SU-DHL-6 (cell line): ENCODE results near the gene ZNF70.

ENCODE experiments used
- EZH2phosphoT487 ChIP-seq: fragments of 200-600 bp; sonication (generic), shearing (Covaris generic); conservative IDR thresholded peaks from 2 replicates; pipeline ENCODE4 v1.6.1; 2018; ENCODE audit warnings: mild to moderate bottlenecking, antibody characterized with exemption, low read length, moderate library complexity, mixed read lengths
- TF ChIP-seq, protein P1 (sequence below): fragments of 200-600 bp; sonication (generic); IDR thresholded peaks from one replicate; pipeline ENCODE4 v1.5.1; 2017; ENCODE audit warnings: antibody characterized with exemption, mild to moderate bottlenecking, low read length, moderate library complexity; ENCODE audit not compliant: insufficient read depth, poor library complexity, severe bottlenecking

DNA sequence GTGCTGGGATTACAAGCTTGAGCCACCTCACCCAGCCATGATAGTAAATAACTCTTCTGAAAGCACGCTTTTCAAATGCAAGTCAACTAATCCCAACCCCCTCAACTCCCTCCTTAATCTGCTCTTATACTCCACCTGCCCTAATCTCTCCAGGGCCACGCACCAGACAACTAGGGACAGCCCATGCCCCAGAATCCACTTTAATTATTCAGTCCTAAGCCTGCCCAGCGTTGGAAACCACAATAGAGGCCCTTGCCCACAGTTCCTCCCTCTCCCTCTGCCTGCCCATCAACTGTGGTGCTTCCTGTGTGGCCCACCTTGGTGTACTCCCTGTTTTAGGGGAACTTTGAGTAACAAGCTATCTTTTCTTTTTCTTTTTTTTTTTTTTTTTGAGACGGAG lies 6.0 kb upstream of the ZNF70 start:
- no peak for TF ChIP-seq EZH2phosphoT487
- TF ChIP-seq, protein P1, sequence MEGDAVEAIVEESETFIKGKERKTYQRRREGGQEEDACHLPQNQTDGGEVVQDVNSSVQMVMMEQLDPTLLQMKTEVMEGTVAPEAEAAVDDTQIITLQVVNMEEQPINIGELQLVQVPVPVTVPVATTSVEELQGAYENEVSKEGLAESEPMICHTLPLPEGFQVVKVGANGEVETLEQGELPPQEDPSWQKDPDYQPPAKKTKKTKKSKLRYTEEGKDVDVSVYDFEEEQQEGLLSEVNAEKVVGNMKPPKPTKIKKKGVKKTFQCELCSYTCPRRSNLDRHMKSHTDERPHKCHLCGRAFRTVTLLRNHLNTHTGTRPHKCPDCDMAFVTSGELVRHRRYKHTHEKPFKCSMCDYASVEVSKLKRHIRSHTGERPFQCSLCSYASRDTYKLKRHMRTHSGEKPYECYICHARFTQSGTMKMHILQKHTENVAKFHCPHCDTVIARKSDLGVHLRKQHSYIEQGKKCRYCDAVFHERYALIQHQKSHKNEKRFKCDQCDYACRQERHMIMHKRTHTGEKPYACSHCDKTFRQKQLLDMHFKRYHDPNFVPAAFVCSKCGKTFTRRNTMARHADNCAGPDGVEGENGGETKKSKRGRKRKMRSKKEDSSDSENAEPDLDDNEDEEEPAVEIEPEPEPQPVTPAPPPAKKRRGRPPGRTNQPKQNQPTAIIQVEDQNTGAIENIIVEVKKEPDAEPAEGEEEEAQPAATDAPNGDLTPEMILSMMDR: no peak
